NCI-H2107 (cell line): Measurements from ENCODE around the gene MERTK.

Experiments
- DNase-seq: peaks from one replicate; lab custom pipeline; 2025; lab: John Stamatoyannopoulos, UW

Gene MERTK

DNA sequence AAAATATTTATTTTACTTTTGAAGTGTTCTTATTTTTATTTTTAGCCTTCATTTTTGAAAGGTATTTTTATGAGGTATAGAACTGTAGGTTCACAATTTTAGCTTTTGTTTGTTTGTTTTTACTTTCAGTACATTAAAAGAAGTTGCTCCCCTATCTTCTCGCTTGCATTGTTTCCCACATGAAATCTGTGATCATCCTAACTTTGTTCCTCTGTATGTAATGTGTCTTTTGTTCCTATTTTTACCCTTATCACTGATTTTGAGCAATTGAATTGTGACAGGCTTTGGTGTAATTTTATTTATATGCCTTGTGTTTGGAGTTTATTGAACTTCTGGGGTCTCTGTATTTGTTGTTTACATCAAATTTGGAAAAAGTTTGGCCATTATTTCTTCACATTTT lies 78.8 kb downstream of the MERTK start:
- no peak for DNase-seq

- DNase-seq: no peak
Measured at GRCh38 chr2:111978452-111979170, 80.2 kb downstream of the MERTK start.

GRCh38 chr2:111981666-111982065 lies 83.3 kb downstream of the MERTK start:
- no peak for DNase-seq

DNA sequence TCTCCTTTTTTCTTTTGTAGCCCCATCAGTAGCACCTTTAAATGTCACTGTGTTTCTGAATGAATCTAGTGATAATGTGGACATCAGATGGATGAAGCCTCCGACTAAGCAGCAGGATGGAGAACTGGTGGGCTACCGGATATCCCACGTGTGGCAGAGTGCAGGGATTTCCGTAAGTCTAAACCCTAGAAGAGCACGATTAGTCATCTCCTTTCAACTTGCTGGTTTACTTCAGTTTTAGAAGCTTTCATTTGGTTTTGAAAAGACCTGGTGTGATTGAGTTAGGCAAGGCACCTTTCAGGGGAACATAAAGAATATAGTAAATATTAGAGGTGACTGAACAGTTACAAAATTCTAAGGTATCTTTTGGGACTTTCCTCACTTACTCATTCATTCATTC lies 84.4 kb downstream of the MERTK start:
- no peak for DNase-seq

GRCh38 chr2:111983478-111984212 lies 85.2 kb downstream of the MERTK start:
- no peak for DNase-seq

GRCh38 chr2:111984213-111984604 lies 85.8 kb downstream of the MERTK start:
- no peak for DNase-seq

DNA sequence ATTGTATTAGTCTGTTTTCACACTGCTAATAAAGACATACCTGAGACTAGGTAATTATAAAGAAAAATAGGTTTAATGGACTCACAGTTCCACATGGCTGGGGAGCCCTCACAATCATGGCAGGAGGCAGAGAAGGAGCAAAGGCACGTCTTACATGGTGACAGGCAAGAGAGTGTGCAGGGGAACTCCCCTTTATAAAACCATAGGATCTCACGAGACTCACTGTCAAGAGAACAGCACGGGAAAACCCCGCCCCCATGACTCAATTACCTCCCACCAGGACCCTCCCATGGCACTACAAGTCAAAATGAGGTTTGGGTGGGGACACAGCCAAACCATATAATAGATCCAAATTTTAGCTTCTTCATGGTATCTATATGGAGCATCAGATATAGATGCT lies 87.1 kb downstream of the MERTK start:
- DNase-seq: no peak

GRCh38 chr2:111986116-111986900 lies 87.9 kb downstream of the MERTK start:
- no peak for DNase-seq

DNA sequence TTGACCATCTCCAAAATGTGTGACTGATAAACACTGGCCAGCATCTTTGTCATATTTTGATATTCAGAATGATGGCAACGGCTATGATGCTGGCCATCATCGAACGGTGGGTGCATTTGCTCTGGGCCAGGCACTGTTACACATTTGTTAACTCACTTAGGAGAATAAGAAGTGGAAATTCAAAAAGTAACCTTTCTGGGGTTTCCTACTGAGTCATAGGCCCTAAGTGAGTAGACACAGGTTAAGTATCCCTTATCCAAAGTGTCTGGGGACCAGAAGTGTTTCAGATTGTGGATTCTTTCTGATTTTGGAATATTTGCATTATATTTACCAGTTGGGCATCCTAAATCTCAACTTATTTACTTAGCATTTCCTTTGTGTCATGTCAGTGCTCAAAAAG lies 92.0 kb downstream of the MERTK start:
- no peak for DNase-seq

- DNase-seq: no peak
Measured at GRCh38 chr2:111990856-111991255, 92.4 kb downstream of the MERTK start.

DNA sequence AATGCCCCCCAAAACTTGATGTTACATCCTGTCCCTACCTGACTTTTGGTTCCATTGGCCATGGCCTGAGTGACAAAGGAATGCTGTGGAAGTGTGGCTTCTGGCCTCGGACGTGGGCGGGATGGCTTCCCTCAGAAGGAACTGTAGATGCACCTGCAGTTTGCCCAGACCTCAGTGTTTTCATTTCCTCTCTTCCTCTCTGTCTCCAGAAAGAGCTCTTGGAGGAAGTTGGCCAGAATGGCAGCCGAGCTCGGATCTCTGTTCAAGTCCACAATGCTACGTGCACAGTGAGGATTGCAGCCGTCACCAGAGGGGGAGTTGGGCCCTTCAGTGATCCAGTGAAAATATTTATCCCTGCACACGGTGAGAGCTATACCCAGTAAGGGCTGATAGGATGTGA lies 95.6 kb downstream of the MERTK start:
- no peak for DNase-seq

DNA sequence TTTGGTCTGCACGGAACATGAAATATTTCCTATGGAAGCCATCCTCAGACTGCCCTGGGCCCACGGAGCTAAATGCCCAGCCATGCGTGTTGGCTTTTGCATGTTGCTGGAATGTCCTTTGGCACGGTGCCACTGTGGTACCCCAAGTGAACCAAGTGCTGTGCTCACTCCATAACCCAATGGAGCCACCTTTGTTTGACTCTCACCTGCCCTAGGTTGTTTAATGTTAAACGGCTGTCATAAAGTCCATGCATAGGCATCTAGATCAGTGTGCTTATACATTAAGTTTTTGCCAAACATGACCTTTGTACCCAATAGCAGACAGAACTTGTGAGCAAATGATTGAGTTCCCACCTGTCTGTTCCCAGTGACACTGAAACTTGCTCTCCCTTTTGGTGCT lies 96.7 kb downstream of the MERTK start:
- DNase-seq: no peak

GRCh38 chr2:111999809-112000208 lies 101.4 kb downstream of the MERTK start:
- DNase-seq: no peak

DNA sequence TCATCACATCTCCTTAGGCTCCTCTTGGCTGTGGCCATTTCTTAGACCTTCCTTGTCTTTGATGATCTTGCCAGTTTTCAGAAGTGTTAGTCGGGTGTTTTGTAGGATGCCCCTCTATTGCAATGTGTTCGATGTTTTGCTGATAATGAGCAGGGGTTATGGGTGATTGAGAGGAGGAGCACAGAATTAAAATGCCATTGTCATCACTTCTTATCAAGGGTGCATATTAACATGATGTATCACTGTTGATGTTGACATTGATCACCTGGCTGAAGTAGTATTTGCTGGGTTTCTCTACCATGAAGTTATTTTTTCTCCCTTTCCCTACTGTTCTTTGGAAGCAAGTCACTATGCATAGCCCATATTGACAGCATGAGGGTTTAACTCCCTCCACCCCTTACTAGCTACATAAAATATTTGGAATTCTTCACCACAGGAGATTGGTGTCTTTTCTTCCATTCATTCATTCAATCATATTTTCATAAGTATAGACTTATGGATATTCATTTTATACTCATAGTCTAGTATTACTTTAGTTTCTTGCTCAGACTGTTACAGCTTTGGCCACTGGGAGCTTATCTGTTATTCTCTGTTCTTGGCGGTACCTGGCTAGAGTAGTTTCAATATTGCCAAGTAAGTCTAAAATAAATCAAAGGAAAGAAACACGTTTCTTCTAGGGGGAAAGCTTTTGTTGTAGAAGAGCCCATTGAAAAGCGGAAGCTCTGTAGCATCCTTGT lies 102.2 kb downstream of the MERTK start:
- DNase-seq: no peak

DNA sequence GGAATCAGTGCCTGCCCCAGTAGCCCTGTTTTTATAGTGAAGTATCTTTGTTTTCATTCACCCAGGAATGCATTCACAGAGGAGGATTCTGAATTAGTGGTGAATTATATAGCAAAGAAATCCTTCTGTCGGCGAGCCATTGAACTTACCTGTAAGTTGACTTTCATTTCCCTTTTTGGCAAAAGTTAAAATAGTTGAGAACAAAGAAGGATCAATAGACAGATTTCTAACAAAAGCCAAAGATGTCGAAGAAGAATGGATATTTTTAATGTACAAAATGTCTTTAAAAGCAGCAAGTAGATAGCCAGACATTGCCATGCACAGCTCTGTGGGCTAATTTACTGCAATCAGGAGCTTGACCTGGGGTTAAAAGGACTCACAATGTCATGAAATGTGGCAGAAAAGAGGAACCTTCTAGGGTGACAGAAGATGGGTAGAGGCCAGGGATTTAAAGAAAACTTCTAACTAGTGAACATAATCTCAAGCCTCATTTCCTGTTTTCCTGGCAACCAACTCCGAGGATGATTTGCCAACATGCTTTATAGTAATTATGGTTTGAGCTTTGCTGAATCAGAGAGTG lies 102.8 kb downstream of the MERTK start:
- no peak for DNase-seq

GRCh38 chr2:112001942-112002341 lies 103.5 kb downstream of the MERTK start:
- no peak for DNase-seq

GRCh38 chr2:112003576-112004252 lies 105.3 kb downstream of the MERTK start:
- no peak for DNase-seq

- DNase-seq: no peak
Measured at GRCh38 chr2:112004253-112004645, 105.8 kb downstream of the MERTK start.

GRCh38 chr2:112005406-112006075 lies 107.1 kb downstream of the MERTK start:
- no peak for DNase-seq

DNA sequence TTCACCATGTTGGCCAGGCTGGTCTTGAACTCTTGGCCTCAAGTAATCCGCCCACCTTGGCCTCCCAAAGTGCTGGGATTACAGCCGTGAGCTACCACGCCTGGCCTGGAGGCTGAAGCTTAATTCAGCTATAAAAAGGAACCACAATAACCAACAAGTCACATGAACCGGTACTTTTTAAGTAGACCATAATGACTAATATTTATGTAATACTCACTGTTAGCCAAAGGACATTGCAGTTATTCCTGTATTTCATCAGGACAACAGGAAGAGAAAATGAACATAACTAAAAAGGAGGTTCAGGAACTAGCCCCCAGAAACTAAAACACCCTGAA lies 107.6 kb downstream of the MERTK start:
- DNase-seq: no peak

GRCh38 chr2:112007493-112007892 lies 109.1 kb downstream of the MERTK start:
- DNase-seq: no peak
